HG03095 (cell line): Measurements from ENCODE around the gene PLA2G4B.

Source experiments
- ATAC-seq: cut with Tn5 transposase; IDR thresholded peaks from one replicate; pipeline ENCODE4 v1.9.1; 2021; ENCODE audit warnings: moderate library complexity; ENCODE audit not compliant: unreplicated experiment

PLA2G4B gene

GRCh38 chr15:41850482-41851166 is 12.0 kb downstream of the PLA2G4B start:
- no peak for ATAC-seq

DNA sequence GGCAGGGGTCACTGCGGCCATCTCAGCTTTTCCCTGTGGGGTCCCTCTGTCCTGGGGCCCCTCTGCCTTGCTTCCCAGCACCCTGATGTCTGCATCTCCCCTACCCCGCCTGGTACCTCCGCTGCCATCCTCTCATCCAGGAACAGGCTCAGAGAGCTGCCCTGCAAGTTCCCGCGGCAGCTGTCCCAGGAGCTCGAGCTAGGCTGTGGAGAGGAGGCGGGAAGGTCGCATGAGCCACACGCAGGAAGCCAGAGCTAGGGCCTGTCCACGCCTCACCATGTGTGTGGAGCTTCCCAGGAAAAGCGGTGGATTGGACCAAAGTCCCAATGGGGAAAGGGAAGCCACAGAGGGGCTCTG is 12.5 kb downstream of the PLA2G4B start:
- no peak for ATAC-seq

GRCh38 chr15:41851755-41852370 is 13.2 kb downstream of the PLA2G4B start:
- no peak for ATAC-seq

- ATAC-seq = no peak
Measured at GRCh38 chr15:41852736-41853590, 14.3 kb downstream of the PLA2G4B start.

GRCh38 chr15:41853831-41854230 is 15.2 kb downstream of the PLA2G4B start:
- ATAC-seq = no peak

DNA sequence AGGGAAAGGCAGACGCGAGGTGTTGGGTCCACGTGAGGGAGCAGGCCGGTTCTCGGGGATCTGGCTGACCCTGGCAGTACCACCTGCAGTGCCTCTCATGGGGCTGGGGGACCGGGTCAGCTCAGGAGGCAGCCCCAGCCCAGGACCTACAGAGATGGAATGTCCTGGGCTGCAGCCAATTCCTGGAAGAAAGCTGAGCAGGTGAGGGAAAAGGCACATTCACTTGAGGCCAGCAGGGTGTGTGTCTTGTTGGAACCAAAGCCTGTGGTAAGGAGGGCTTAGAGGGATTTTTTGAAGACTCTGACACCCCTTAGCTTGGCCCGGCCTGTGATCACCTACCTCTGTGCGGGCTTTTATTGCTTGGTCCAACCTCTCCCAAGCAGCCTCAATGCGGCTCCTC is 15.8 kb downstream of the PLA2G4B start:
- ATAC-seq = no peak

- ATAC-seq = no peak
Measured at GRCh38 chr15:41855261-41855961, 16.8 kb downstream of the PLA2G4B start.

DNA sequence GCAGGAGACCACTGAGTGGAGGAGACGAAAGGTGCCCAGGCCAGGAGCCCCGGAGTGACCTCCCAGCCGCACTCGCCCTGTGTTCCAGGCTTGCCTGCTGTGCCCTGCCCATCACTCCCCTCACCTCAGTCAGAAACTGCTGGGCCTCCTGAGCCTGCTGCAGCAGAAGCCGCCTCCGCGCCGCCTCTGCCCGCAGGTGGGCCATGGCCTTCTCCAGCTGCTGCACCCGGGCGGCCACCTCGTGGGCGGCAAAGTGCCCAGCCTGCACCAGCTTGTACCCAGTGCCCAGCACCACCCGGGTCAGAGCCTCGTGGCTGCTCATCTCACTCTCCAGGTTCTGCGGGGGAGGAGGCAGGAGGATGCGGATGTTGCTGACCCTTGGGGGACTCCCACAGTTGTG is 17.6 kb downstream of the PLA2G4B start:
- no peak for ATAC-seq

- no peak for ATAC-seq
Measured at GRCh38 chr15:41856716-41857115, 18.1 kb downstream of the PLA2G4B start.

GRCh38 chr15:41857316-41857715 is 18.7 kb downstream of the PLA2G4B start:
- ATAC-seq = no peak

- ATAC-seq = no peak
Measured at GRCh38 chr15:41858756-41859155, 20.1 kb downstream of the PLA2G4B start.

GRCh38 chr15:41860049-41860828 is 21.6 kb downstream of the PLA2G4B start:
- no peak for ATAC-seq

GRCh38 chr15:41861736-41862356 is 23.2 kb downstream of the PLA2G4B start:
- no peak for ATAC-seq

DNA sequence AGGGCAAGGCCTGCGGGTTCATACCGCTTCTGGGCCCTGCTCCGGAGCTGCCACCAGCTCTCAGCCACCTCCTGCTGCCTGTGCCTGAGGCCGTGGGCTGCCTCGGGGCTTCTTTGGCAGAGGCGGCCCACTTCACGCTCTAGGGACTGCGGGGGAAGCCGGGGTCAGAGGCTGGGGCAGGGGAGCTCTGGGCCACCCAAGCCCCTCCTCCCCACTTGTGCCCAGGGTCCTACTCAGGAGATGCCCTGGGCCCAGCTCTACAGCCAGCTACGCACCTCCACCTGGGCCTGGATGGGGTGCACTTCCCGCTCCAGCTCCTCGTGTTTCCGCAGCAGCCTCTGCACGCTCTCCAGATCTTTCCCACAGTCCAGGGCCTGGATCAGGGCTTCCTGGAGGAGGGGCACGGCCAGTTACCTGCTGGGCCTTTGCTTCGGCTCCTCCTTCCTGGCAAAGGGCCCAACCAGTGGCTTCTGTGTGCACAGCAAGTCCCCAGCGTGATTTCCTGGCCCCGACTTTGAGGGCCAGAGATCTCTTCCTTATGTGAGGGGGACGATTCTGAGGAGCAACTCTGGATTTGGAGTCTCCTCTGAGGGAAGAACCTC is 24.0 kb downstream of the PLA2G4B start:
- no peak for ATAC-seq

- ATAC-seq = no peak
Measured at GRCh38 chr15:41865490-41866055, 26.9 kb downstream of the PLA2G4B start.

GRCh38 chr15:41866263-41866703 is 27.6 kb downstream of the PLA2G4B start:
- no peak for ATAC-seq

GRCh38 chr15:41866872-41867579 is 28.4 kb downstream of the PLA2G4B start:
- no peak for ATAC-seq

- ATAC-seq = no peak
Measured at GRCh38 chr15:41868321-41868720, 29.7 kb downstream of the PLA2G4B start.
